Measurements from ENCODE around the gene FPGT. TPM values are rescaled to one million over a fixed set of nuclear protein-coding genes. Genes with fewer than 3 reads are reported as not detected.
A peak's percentile ranks its signal among the peaks of the same experiment; 100 is the strongest.
"Not testable (repeated sequence)": the region's sequence is repeated elsewhere in the genome, so short reads cannot be mapped to it uniquely, and the experiment has no call there.

The FPGT gene
- 10 to 100 TPM in 4 of 8 experiments, 1 to 10 TPM in 4; 1.2 to 17.0 (median 7.6) TPM for total RNA-seq

DNA sequence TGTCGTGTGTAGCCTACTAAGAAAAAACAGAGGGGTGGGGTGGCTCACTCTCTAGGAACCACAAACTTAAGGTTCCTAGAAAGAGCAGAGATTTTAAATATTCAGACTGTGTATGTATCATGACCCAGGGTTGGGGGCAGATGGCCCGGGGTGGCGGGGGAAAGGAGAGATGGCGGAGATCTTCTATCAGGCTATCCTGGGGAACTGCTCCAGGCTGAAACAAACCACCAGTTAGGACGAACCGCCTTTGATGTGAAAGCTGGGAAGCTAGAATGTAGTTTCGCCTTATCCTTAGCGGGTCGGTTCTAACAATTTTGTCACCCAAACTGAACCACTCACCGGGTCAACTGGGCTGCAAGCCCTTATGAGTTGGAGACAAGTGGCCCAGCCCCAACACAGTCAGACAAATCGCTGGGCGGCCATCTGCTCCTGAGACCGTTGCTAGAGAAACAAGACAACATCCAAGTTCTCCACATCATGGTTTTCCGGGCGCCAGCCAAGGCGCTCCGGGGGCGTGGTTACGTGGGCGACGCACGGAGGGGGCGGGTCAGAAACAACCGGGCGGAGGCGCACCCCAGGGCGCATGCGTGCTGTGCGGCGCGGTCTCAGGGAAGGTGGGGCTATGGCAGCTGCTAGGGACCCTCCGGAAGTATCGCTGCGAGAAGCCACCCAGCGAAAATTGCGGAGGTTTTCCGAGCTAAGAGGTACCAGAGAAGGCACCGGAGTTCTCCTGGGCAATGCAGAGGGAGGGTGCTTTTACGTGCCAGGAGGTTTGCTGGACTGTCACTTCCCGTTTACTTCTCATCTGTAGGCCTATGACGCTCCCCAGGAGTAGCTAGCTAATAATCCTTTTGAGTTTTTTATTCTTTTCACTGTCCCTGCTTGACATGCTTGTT lies at the start of gene FPGT, which contains the start of gene LRRIQ3:
Gene FPGT, plus strand, starts transcription at position 586 of the 896 bp plus-strand sequence. Its CDS starts 37 bp downstream, at position 623.
Gene LRRIQ3, minus strand, starts transcription at position 520 of the 896 bp plus-strand sequence. CDS start 14,492 bp downstream, outside the sequence.
- in situ Hi-C loops (cut with MboI; ENCODE audit: low pct_unique_long_range_greater_than_20kb in 2 of 9, low sequenced_read_pairs in 9 of 9, unreplicated experiment in 9 of 9), result no loop called here
- H3K4me3 ChIP-seq, result peak within 1 kb of the TSS; percentile 23 to 44 (median 37)
- H3K4me1 ChIP-seq (replicated peaks in 1 of 2), result peaks cover 0 to 2% of the 10 kb centered on the region in 2 donors
- H3K27ac ChIP-seq, result no peak within 1 kb of the TSS
- ATAC-seq (replicated peaks in 6 of 8), result peak; percentile 71 to 98 (median 96)
- 0 to 96% (median 63%) methylated on average over 1 to 29 of the region's 41 CpGs for WGBS, 10 experiments

- WGBS, 10 experiments, result 0 to 90% (median 78%) methylated on average over 1 to 2 of the region's 2 CpGs
- H3K27ac ChIP-seq, result no peak overlapping the region
- in situ Hi-C loops (cut with MboI; ENCODE audit: low pct_unique_long_range_greater_than_20kb in 2 of 9, low sequenced_read_pairs in 9 of 9, unreplicated experiment in 9 of 9), result no loop called here
- H3K4me3 ChIP-seq, result no peak overlapping the region
- ATAC-seq (replicated peaks in 6 of 8), result no peak
- H3K4me1 ChIP-seq (replicated peaks in 1 of 2), result no peaks in the 10 kb centered on the region
Observed at GRCh38 chr1:74160046-74160445, 38.0 kb upstream of the FPGT start.

DNA sequence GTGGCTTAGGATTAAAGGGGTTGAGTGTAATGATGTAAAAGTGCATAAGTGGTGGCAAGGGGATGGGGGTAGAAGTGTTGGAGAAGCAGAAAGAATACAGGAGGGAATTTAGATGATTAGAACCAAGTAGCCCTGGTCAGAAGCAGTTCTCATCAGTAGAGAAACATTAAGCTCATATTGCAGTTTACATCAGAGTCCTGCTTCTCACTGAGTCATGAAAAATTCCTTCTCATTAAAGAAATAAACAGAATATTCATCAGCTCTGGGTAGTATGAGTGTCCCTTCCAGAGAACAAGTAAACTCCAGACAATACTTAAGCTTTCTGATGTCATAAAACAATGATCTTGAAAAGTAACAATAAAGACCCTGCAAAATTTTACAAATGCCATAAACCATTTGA lies 36.5 kb upstream of the FPGT start:
- Histone ChIP-seq H3K4me1 (replicated peaks in 1 of 2) (no peaks in the 10 kb centered on the region), H3K27ac (no peak overlapping the region), H3K4me3 (no peak overlapping the region)
- ATAC-seq (replicated peaks in 6 of 8), result peak in 2 of 8 experiments; percentile 58 to 91
- in situ Hi-C loops (cut with MboI; ENCODE audit: low pct_unique_long_range_greater_than_20kb in 2 of 9, low sequenced_read_pairs in 9 of 9, unreplicated experiment in 9 of 9), result no loop called here

GRCh38 chr1:74162333-74162732 lies 35.7 kb upstream of the FPGT start:
- WGBS, 10 experiments, result 13 to 97% (median 72%) methylated on average over 5 of the region's 5 CpGs
- ATAC-seq (replicated peaks in 6 of 8), result no peak
- no peaks in the 10 kb centered on the region for H3K4me1 ChIP-seq (replicated peaks in 1 of 2)
- in situ Hi-C loops (cut with MboI; ENCODE audit: low pct_unique_long_range_greater_than_20kb in 2 of 9, low sequenced_read_pairs in 9 of 9, unreplicated experiment in 9 of 9), result no loop called here
- H3K27ac ChIP-seq, result no peak overlapping the region
- no peak overlapping the region for H3K4me3 ChIP-seq

GRCh38 chr1:74174423-74174822 lies 23.6 kb upstream of the FPGT start:
- ATAC-seq (replicated peaks in 6 of 8); H3K4me1 ChIP-seq (replicated peaks in 1 of 2); H3K27ac ChIP-seq; H3K4me3 ChIP-seq; in situ Hi-C loops (cut with MboI; ENCODE audit: low pct_unique_long_range_greater_than_20kb in 2 of 9, low sequenced_read_pairs in 9 of 9, unreplicated experiment in 9 of 9): not testable (repeated sequence)
- WGBS, 10 experiments, result 0 to 100% (median 89%) methylated on average over 1 of the region's 1 CpG; no CpG with 5 or more reads in 1 of the 10 experiments

- Histone ChIP-seq H3K4me3 (no peak overlapping the region), H3K4me1 (replicated peaks in 1 of 2) (no peaks in the 10 kb centered on the region), H3K27ac (no peak overlapping the region)
- no peak for ATAC-seq (replicated peaks in 6 of 8)
- in situ Hi-C loops (cut with MboI; ENCODE audit: low pct_unique_long_range_greater_than_20kb in 2 of 9, low sequenced_read_pairs in 9 of 9, unreplicated experiment in 9 of 9), result no loop called here
Observed at GRCh38 chr1:74180490-74180889, 17.6 kb upstream of the FPGT start.

GRCh38 chr1:74193908-74194307 lies 4.1 kb upstream of the FPGT start:
- 5 to 96% (median 75%) methylated on average over 2 of the region's 2 CpGs; no CpG with 5 or more reads in 1 of the 10 experiments for whole genome bisulfite sequencing, 10 experiments
- in situ Hi-C loops (cut with MboI; ENCODE audit: low pct_unique_long_range_greater_than_20kb in 2 of 9, low sequenced_read_pairs in 9 of 9, unreplicated experiment in 9 of 9), result no loop called here
- ATAC-seq (replicated peaks in 6 of 8), result no peak
- H3K4me1 ChIP-seq (replicated peaks in 1 of 2), result peaks cover 0 to 2% of the 10 kb centered on the region in 2 donors
- H3K27ac ChIP-seq, result no peak overlapping the region
- H3K4me3 ChIP-seq, result no peak overlapping the region

DNA sequence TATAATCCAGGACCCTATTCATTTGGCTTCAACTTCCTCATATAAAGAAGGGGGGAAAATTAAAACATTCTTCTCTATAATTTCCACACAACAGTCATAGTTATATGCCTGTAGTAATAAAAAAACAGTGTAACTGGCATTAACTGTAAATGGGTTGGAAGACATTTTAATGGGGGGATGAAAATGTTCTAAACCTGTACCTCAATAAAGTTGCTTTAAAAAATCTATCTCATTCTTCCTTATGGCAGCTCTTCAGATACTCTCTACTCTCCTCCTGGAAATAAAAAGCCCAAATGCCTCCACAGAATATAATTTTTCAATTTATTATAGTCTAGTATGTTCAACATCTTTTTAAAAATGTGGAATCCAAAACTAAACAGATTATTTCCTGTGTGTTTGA lies 2.7 kb upstream of the FPGT start:
- H3K4me1 ChIP-seq (replicated peaks in 1 of 2), result peaks cover 0 to 2% of the 10 kb centered on the region in 2 donors
- in situ Hi-C loops (cut with MboI; ENCODE audit: low pct_unique_long_range_greater_than_20kb in 2 of 9, low sequenced_read_pairs in 9 of 9, unreplicated experiment in 9 of 9), result no loop called here
- no peak overlapping the region for H3K4me3 ChIP-seq
- no peak for ATAC-seq (replicated peaks in 6 of 8)
- no peak overlapping the region for H3K27ac ChIP-seq

- 80 to 98% (median 89%) methylated on average over 3 to 5 of the region's 5 CpGs for whole genome bisulfite sequencing, 10 experiments
- H3K27ac ChIP-seq, result no peak overlapping the region
- peaks cover 0 to 2% of the 10 kb centered on the region in 2 donors for H3K4me1 ChIP-seq (replicated peaks in 1 of 2)
- no peak overlapping the region for H3K4me3 ChIP-seq
- ATAC-seq (replicated peaks in 6 of 8), result no peak
- in situ Hi-C loops (cut with MboI; ENCODE audit: low pct_unique_long_range_greater_than_20kb in 2 of 9, low sequenced_read_pairs in 9 of 9, unreplicated experiment in 9 of 9), result no loop called here
Observed at GRCh38 chr1:74197255-74197654, 787 bp upstream of the FPGT start.

DNA sequence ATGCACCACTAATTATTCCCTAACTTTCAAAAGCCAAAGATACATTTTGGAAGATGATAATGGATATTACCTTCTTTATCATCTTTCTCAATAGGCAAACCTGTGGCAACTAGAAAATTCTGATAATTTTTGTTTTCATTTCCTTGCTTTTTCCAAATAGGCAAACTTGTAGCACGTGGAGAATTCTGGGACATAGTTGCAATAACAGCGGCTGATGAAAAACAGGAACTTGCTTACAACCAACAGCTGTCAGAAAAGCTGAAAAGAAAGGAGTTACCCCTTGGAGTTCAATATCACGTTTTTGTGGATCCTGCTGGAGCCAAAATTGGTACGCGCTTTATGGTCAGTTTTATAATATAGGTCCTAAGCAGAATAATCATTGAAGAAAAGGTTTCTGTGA lies 1.5 kb downstream of the FPGT start:
- Histone ChIP-seq H3K27ac (no peak overlapping the region), H3K4me3 (no peak overlapping the region), H3K4me1 (replicated peaks in 1 of 2) (peaks cover 0 to 2% of the 10 kb centered on the region in 2 donors)
- WGBS, 10 experiments, result 52 to 95% (median 87%) methylated on average over 4 to 5 of the region's 5 CpGs; no CpG with 5 or more reads in 1 of the 10 experiments
- in situ Hi-C loops (cut with MboI; ENCODE audit: low pct_unique_long_range_greater_than_20kb in 2 of 9, low sequenced_read_pairs in 9 of 9, unreplicated experiment in 9 of 9), result no loop called here
- no peak for ATAC-seq (replicated peaks in 6 of 8)

GRCh38 chr1:74205266-74205665 lies 7.2 kb downstream of the FPGT start:
- no peak overlapping the region for H3K4me3 ChIP-seq
- 67 to 100% (median 83%) methylated on average over 1 to 2 of the region's 2 CpGs; no CpG with 5 or more reads in 2 of the 10 experiments for WGBS, 10 experiments
- no peaks in the 10 kb centered on the region for H3K4me1 ChIP-seq (replicated peaks in 1 of 2)
- ATAC-seq (replicated peaks in 6 of 8), result no peak
- H3K27ac ChIP-seq, result no peak overlapping the region
- in situ Hi-C loops (cut with MboI; ENCODE audit: low pct_unique_long_range_greater_than_20kb in 2 of 9, low sequenced_read_pairs in 9 of 9, unreplicated experiment in 9 of 9), result no loop called here

DNA sequence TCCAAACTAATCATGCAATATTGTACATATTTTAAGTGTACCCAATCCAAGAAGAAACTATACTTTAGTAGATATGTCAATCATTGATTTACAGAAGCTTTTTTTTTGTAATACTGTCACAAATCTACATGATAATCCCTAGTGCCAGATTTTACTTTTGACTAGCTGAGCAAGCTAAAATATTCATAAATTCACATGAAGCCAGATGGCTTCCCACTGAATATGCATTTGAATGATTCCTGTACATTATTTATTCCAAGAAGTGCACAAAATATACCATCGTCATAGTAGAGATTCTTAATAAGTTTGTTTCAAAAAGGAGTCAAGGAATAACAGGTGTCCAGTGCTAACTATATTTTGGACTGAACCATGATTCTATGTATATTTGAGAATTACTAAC lies 17.2 kb downstream of the FPGT start:
- WGBS, 10 experiments, result 0 to 100% (median 92%) methylated on average over 1 of the region's 1 CpG; no CpG with 5 or more reads in 1 of the 10 experiments
- Histone ChIP-seq H3K27ac (no peak overlapping the region), H3K4me1 (replicated peaks in 1 of 2) (no peaks in the 10 kb centered on the region), H3K4me3 (no peak overlapping the region)
- peak in 1 of 8 experiments; percentile 62 for ATAC-seq (replicated peaks in 6 of 8)
- in situ Hi-C loops (cut with MboI; ENCODE audit: low pct_unique_long_range_greater_than_20kb in 2 of 9, low sequenced_read_pairs in 9 of 9, unreplicated experiment in 9 of 9), result no loop called here

DNA sequence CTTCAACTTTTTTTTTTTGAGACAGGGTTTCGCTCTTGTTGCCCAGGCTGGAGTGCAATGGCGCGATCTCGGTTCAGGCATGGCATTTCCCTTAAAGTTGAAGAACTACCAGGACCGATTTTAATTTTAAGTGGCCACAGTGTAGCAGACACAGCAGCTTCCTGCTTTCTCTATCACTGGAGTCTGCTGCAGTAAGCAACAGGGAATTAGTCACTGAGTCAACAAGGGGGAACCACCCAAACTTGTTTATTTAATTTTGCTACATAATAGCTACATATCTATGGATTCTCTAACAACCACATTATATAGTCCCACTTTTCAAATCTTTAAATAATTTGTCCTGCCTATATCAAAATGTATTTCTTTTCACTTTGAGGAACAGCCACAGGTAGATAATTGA lies 24.7 kb downstream of the FPGT start:
- ATAC-seq (replicated peaks in 6 of 8), result peak in 3 of 8 experiments; percentile 25 to 69 (median 57)
- H3K4me3 ChIP-seq, result no peak overlapping the region
- H3K4me1 ChIP-seq (replicated peaks in 1 of 2), result no peaks in the 10 kb centered on the region
- no peak overlapping the region for H3K27ac ChIP-seq
- in situ Hi-C loops (cut with MboI; ENCODE audit: low pct_unique_long_range_greater_than_20kb in 2 of 9, low sequenced_read_pairs in 9 of 9, unreplicated experiment in 9 of 9), result no loop called here
- WGBS, 10 experiments, result 33 to 100% (median 95%) methylated on average over 1 to 5 of the region's 5 CpGs; no CpG with 5 or more reads in 1 of the 10 experiments

DNA sequence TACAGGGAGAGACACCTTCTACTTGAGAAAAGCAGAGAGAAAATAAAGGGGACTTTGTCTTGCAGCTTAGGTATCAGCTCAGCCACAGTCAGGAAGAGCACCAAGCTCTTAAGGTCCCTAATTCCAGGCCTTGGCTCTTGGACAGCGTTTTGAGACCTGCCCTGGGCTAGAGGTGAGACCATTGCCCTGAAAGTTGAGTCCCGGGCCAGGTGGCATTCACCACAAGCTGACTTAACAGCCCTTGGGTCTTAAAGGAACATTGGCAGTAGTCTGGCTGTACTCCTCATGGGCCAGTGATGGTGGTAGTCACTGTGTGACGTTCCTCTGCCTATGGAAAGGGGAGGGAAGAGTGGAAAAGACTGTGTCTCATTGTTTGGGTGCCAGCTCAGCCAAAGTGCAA lies 25.4 kb downstream of the FPGT start:
- no peak overlapping the region for H3K4me3 ChIP-seq
- H3K27ac ChIP-seq, result no peak overlapping the region
- no peaks in the 10 kb centered on the region for H3K4me1 ChIP-seq (replicated peaks in 1 of 2)
- in situ Hi-C loops (cut with MboI; ENCODE audit: low pct_unique_long_range_greater_than_20kb in 2 of 9, low sequenced_read_pairs in 9 of 9, unreplicated experiment in 9 of 9), result no loop called here
- ATAC-seq (replicated peaks in 6 of 8), result no peak
- 0 to 80% (median 60%) methylated on average over 1 to 3 of the region's 3 CpGs; no CpG with 5 or more reads in 3 of the 10 experiments for WGBS, 10 experiments
